HG03565 (cell line): ENCODE measurements around the gene COLQ.
"Not testable (repeated sequence)": the region's sequence is repeated elsewhere in the genome, so short reads cannot be mapped to it uniquely, and the experiment has no call there.

Experiments used
- ATAC-seq: cut with Tn5 transposase; IDR thresholded peaks from one replicate; pipeline ENCODE4 v1.9.1; 2021; ENCODE audit warnings: mild to moderate bottlenecking, moderate library complexity; ENCODE audit not compliant: unreplicated experiment

The COLQ gene

DNA sequence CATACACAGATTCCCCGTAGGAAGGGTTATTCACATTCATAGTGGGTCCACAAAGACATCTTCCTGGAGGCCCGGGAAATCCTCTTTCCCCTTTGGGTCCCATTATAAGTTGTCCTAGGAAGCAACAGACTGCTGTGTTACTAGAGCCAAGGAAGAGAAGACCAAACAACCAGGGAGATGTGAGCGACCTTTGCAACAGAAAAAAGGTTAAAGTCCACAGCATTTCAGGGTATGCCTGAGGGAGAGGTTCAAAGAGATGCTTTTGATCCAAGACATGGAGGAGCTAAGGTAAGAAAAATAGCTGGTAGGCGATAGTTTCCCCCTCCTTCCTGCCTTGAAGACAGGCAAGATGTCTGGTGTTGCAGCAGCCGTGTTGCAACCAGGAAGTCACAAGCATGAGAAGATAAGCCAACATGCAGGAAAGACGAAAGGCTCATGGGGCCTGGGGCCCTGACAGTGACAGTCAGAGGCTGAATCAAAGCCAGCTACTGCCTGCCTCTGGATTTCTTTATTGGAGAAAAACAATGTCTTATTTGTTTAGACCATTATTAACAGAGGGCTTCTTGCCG lies 63.2 kb downstream of the COLQ start:
- ATAC-seq: no peak

DNA sequence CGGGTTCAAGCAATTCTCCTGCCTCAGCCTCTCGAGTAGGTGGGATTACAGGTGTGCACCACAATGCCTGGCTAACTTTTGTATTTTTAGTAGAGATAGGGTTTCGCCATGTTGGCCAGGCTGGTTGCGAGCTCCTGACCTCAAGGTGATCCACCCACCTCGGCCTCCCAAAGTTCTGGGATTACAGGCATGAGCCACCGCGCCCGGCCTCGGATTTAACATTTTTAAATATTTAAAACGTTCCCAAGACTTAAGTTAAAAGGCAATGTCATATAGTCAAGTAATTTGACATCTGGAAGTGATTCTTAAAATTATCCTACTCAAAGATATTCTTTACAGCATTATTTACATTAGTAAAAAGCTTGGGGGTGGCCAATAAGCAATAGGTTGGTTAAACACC lies 64.6 kb downstream of the COLQ start:
- not testable (repeated sequence) for ATAC-seq

DNA sequence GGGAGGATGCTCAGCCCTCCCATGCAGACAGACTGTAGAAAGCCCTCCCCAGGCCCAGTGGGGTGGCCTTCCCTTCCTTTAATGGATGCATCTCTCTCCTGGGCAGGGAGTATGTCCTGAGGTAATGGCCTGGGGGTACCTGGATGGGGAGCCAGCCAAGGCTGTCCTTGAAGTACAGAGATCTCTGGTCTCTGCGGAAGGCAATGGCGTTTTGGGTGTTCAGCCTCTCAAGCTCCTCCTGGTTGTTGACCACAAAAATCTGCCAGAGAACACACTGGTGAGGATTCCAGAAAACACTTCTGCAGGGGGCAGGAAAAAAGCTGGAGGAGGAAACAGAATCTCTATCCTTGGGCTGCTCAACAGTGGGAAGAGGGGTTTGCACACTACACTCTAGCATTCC lies 65.2 kb downstream of the COLQ start:
- no peak for ATAC-seq

DNA sequence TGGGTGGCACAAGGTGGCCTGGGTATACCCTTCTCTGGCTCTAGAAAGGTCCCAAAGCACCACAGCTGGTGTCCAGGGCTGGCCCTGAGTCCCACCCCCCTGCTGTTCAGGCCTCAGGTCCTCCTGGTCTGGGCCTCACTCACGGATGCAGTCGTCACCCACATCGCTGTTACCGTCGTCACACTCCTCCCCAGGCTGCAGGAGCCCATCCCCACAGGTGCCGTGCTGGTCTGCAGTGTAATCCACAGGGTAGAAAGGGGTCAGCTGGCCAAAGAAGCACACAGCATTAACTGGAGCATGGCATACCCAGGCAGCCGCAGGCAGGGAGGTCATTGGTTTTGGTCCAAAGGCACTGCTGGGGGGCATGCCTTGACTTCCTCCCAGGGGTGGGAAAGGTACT lies 65.8 kb downstream of the COLQ start:
- no peak for ATAC-seq

DNA sequence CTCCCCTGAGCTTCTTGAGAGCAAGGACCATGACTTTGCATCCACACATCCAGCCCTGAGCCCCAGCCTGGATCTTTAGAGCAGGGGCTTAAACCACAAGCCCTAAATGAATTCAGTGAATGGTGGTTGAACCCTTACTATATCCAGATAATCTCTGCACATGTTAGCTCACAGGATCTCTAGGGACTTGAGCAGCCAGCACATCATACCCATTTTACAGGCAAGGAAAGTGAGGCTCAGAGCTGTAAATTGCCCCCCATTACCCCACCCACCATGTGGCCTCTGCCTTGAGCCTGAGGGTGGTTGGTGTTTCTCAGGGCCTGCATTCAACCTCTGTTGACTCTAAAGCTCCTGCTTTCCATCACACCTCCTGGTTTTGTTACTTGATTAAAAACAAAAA lies 66.5 kb downstream of the COLQ start:
- ATAC-seq: no peak

DNA sequence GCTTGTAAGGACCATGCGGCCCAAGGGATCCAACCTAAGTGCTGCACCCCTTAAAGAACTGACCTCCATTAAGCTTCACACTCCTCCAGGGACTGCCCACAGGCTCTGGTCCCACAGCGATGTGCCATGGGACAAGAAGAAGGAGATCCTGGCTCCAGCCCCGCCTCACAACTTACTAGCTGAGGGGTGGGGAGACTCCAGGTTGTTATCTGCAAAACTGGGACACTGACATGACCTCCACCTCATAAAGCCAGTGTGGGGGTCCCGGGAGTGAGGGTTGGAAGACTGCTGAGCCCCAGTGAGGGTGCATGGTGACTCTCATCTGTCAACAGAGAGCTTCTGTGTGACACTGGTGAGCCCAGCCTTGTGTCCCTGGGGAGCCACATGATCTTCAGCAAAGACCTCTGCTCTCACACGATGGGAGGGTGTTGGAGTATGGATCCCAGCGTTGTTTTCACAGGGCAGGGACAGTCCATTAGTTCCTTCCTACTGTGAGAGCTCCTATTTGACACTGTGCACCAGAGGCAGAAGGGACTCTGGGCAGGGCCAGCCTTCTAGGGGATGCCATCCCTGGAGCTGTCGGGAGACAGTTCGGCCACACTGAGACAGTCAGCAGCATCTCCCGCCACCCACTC lies 67.4 kb downstream of the COLQ start:
- ATAC-seq: no peak

DNA sequence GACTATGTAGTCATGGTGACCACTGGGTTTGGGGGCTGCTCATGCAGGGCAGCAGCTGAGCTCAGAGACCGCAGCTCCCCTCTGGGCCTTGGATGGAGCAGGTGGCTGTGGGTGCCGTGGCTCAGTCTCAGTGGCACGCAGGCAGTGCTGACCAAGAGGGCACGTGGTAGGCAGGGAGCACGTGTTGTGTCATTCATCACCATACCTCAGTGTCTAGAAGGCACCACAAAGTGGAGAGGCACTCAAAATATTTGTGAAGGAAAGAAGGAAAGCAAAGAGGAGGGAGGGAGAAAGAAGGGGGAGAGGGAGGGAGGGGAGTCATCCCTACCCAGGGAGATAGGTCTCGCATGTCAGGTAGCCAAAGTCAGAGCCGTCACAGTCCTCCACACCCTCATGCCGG lies 68.0 kb downstream of the COLQ start:
- no peak for ATAC-seq

DNA sequence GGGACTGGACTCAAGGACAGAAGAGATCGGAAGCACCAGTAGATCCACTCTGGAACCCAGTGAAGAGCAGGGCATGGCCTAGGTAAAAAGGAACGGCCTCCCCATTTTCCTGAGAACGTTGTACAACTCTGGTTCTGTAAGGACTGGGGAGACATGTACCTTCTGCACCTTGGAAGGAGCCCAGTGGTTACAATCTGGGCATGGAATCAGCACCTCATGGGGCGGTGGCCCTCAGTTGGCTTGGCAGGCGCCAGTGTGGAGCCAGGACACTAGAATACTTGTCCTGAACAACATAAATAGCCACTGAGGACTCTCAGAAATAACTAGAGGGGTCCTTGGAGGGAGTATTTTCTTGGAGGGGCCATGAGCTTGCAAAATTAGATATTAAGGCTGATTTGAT lies 68.5 kb downstream of the COLQ start:
- no peak for ATAC-seq

DNA sequence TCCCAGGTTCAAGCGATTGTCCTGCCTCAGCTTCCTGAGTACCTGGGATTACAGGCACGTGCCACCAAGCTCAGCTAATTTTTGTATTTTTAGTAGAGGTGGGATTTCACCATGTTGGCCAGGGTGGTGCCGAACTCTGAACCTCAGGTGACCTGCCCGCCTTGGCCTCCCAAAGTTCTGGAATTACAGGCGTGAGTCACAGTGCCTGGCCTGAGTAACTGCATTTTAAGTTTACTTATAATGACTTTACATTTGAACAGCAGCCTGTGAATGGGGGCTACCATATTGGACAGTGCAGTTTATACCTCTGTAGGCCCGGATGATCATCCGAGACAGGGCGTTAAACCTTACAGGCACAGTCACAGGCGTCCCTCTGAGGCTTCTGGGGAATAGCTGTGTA lies 69.3 kb downstream of the COLQ start:
- ATAC-seq: no peak

DNA sequence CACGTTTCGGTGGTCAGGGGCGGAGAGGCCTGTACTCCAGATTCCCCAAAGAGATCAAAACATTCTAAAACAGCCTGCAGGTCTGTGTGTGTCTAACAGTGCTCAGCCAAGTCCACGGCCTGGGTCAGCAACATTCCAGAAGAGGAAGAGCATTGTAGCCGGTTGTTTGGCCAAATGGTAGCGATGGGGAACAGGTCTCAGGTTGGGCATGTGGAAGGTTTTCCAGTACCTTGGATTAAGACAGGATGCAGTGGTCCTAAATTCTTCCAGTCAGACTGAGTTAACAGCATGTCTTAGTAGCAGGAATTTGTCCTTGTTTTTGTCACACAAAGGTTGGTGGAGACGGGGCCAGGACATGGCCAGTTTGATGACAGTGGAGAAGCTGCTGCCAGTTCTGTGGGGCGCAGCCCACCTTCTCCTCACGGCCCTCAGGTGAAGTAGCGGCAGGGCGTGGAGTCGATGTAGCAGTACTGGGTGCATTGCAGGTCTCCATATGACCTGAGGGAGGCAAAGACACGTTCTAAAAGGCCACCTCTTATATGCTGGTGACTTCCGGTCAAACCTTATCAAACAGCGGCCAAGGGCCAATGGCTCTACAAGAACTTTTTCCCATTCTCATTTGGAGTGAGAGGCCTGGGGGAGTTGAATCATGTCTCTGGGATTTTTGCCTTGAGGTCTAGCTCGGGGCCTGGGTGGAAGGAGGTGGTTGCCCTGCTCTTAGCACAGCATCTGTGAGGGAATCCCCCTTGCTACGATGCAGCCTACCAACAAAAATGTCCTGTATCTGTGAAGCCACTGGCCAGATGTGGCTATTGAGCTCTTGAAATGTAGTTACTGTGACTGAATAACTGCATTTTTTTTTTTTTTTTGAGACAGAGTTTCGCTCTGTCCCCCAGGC lies 70.0 kb downstream of the COLQ start:
- ATAC-seq: no peak

DNA sequence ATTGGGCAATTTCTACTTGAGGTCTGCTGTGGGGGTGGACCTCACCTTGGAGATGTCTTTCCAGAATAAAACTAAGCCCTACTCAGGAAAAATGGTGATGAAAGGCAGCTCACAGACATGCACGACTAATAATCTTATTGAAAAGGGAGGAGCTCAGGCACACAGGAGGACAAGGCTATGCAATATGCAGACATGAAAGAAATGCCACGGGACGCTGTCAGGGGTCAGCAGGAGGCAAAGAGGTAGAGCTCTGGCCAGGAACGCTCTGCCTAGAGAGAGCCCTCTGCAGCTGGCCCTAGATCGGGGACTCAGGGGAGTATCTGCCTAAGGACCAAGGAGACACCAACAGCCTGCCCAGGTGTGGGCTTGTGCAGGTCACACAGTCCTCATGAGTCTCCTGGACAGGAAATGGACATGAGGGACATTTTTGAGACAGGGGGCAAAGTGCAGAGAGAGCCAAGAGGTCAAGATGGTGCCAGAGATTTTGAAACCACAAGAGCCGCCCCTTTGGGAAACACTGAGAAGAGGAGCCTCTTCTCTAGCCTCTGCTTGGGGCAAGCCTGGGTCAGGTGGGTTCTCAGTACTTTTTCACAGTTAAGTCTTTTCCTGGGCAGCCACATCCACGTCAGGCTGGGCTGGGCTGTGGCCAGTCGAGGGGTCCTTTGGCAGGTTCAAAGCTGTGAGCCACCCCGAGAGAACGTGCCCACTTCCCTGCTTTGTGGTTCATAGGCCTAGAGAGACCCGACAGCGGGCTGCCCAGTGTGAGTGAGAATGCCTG lies 70.9 kb downstream of the COLQ start:
- ATAC-seq: no peak

DNA sequence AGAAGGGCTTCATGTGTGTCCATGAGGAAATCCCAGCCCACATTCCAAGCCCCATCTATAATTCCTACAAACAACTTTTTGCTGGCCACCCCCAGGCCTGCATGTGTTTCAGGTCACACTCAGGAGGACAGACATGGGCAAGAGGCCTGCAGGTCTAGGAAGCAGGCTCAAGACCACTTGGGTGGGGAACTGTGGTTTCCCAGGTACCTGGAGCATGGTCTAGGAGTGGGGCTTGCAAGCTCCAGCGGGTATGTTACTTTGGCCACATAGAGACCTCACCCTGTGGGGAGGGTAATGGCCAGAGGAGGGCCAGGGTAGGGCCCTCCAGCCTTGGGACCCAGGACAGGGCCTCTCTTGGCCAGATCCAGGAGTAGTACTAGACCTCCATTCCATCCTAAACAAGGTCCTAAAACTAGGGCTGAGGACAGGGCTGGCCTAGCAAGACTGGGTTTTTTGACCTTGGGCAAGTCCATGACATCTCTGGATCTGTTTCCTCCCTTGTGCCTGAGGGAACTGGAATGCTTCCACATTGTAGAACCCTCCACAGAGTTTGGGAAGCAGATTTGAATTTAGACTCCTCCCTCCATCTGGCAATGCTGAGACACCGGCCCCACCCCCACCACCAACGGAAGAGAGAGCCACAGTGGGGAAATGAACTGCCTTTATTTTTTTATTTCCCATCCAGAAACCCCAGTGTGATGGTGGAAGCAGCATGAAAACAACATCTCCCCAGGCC lies 71.8 kb downstream of the COLQ start:
- ATAC-seq: no peak

DNA sequence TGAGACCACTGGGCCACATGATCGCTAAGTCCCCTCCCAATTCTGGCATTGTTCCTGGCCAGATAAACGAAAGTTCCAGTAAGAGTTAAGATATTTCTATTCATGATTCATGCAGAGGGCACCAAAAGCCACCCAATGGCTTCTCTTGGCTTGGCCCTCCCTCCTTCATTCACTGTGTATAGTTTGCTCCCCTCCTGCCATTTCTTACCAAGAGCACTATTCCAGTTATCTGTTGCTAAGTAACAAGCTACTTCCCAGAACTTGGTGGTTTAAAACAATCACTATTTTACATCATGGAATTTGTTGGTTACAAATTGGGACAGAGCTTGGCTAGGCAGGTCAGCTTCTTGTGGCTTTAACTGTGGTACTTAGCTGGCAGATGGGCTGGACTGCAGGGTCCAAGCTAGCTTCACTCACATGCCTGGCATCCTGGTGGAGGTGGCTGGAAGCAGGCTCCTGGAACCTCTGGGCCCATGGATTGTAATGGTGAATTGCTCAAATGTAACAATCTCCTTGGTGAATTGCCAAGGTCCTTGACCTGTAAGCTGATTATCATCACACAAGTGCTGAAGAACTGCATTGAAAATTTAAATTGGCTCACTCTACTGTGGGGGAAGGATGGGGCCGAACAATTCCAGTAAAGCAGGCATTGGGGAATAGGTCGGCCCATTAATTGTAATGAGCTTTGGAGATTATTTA lies 77.5 kb downstream of the COLQ start:
- no peak for ATAC-seq

DNA sequence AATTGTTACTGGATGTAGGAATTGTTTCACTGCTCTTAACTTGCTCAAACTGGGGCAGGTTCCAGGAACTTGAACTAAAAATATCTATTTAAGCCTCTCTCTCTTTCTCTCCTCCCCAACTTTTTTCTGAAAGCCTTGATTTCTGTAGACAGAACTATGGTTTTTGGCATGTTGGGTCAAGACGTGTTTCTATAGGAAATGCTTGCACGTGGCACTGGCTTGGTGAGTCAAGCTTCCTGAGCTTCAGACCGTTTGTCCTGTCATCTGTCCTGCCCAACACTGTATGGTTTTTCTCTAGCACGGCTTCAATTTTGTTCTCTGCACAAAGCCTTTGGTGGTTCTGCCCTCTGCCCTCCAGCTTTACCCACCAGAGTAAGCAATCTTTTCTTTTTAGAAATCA lies 80.6 kb downstream of the COLQ start:
- ATAC-seq: no peak

DNA sequence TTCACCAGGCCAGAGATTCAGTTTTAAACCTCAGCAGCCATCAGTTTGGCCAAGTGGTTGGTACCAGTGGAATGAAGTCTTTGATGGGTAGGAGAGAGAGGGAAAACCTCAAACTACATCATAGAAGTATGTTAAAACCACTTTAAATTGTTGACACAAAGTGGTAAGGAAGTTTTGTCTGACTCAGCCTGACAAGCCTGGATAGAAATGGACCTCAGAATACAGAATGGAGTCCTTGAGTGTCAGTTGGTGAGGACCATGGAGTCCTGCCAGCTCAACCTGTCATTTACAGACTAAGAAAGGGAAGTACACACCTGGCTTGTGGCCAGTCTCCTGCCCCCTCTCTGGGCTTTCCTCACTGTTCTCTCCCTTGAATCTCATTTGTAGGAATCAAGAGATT lies 82.0 kb downstream of the COLQ start:
- no peak for ATAC-seq

DNA sequence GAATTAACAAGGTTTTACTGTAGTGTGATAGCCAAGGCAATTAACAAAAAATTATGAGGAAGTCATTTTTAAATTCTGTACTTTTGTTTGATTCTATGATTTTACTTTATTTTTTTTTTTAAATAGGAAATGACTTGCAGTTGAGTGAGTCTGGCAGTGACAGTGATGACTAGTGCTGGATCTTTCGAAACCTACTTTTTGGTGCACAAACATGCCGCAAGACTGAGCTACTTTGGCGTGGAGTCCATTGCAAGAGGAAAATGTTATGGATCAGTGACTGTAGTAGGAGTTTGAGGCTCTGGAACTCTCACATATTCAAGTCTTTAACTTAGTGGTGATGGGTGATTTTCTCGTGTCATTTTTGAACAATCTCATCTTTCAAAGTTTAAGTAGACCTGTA lies 82.5 kb downstream of the COLQ start:
- ATAC-seq: no peak

DNA sequence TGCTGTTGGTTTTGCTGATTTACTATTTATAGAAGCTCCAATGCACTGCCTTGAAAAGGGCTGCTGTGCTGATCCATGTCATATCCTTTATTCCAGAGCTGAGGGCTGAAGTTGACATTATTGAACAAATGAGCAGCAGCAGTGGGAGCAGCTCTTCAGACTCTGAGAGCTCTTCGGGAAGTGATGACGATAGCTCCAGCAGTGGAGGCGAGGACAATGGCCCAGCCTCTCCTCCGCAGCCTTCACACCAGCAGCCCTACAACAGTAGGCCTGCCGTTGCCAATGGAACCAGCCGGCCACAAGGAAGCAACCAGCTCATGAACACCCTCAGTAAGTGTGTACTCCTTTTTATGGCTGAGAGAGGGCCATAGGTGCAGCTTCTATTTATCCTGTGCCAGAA lies 85.3 kb downstream of the COLQ start:
- no peak for ATAC-seq

DNA sequence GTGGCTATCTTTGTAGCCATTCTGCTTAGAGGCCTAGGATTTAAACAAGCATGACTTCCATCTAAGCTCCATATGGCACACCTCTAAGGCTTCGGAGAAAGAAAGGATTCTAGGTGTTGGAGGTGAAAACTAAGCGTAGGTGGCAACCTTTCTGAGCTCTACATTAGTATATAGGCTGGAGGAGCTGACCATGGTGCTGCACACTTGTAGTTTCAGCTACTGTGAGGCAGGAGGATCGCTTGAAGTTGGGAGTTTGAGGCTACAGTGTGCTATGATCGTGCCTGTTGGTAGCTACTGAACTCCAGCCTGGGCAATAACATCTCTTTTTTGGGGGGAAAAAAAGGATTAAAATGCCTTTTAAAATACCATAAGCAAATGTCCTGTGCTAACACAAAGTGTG lies 86.8 kb downstream of the COLQ start:
- ATAC-seq: no peak

DNA sequence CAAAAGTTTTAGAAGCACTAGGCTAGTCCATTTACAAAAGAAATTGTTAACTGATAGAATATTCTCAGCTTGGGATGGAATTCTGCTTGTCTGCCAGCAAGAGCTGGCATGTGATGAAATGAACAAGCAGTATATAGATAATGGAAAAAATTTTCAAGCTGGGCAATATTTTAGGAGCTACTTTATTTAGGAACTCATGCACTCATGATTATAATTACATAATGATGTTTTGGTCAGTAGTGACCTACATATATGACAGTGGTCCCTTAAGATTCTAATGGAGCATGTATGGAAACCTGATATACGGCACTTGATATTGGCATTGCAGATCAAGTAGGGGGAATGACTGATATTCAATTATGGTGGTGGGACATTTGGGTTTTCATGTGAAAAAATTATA lies 88.0 kb downstream of the COLQ start:
- no peak for ATAC-seq

DNA sequence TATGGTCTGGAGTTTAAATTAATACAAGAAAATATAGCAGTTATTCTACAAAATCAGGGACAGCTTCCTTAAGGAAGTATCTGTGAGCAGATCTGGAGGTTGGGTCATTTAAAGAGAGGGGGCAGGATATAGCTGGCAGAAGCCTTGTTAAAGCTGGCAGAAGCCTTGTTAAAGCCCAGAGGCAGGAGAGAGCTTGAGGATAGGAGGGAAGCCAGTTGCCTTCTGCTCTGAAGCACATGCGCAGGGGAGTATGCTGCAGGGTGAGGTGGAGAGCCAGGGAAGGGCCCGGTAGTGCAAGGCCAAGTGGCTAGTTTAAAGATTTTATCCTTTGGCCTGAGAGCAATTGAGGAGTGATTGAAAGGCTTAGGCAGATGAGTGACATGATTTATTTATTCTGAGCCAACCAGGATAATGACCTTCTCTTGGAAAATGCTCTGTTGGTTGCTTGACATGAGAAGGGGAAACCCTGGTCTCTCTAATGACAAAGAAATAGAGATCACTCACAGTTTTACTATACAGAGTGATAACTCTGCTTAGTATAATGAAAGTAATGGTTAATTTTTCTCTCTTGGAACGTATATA lies 90.2 kb downstream of the COLQ start:
- no peak for ATAC-seq
